ENCODE measurements around the gene SLC37A1.

The SLC37A1 gene

GRCh38 chr21:42558368-42558767 lies 44.7 kb downstream of the SLC37A1 start:
- peaks cover 10% of the 10 kb centered on the region for H3K36me3 Mint-ChIP-seq (ENCODE audit: low read depth)

GRCh38 chr21:42558846-42559245 lies 45.2 kb downstream of the SLC37A1 start:
- Mint-ChIP-seq H3K4me3 (no peak overlapping the region), H3K27me3 (ENCODE audit: low read depth) (no peaks in the 10 kb centered on the region), H3K27ac (no peak overlapping the region), H3K4me1 (ENCODE audit: low read depth) (peaks cover 2% of the 10 kb centered on the region), H3K36me3 (ENCODE audit: low read depth) (peaks cover 10% of the 10 kb centered on the region), H3K9me3 (no peaks in the 10 kb centered on the region)

More at GRCh38 chr21:42558368-42558767, 44.7 kb downstream of the SLC37A1 start:
- no peak overlapping the region for H3K27ac Mint-ChIP-seq
- no peaks in the 10 kb centered on the region for H3K27me3 Mint-ChIP-seq (ENCODE audit: low read depth)
- H3K4me3 Mint-ChIP-seq: no peak overlapping the region
- H3K9me3 Mint-ChIP-seq: no peaks in the 10 kb centered on the region
- peaks cover 2% of the 10 kb centered on the region for H3K4me1 Mint-ChIP-seq (ENCODE audit: low read depth)

- no peak overlapping the region for H3K27ac Mint-ChIP-seq
- no peaks in the 10 kb centered on the region for H3K27me3 Mint-ChIP-seq (ENCODE audit: low read depth)
- H3K9me3 Mint-ChIP-seq: no peaks in the 10 kb centered on the region
- H3K36me3 Mint-ChIP-seq (ENCODE audit: low read depth): peaks cover 6% of the 10 kb centered on the region
- peaks cover 2% of the 10 kb centered on the region for H3K4me1 Mint-ChIP-seq (ENCODE audit: low read depth)
- H3K4me3 Mint-ChIP-seq: no peak overlapping the region
These were observed 45.7 kb downstream of the SLC37A1 start for GRCh38 chr21:42559326-42559725.

GRCh38 chr21:42560517-42561179 lies 47.0 kb downstream of the SLC37A1 start:
- H3K27ac Mint-ChIP-seq: no peak overlapping the region
- no peaks in the 10 kb centered on the region for H3K27me3 Mint-ChIP-seq (ENCODE audit: low read depth)
- peaks cover 6% of the 10 kb centered on the region for H3K36me3 Mint-ChIP-seq (ENCODE audit: low read depth)
- H3K9me3 Mint-ChIP-seq: no peaks in the 10 kb centered on the region
- peaks cover 2% of the 10 kb centered on the region for H3K4me1 Mint-ChIP-seq (ENCODE audit: low read depth)
- no peak overlapping the region for H3K4me3 Mint-ChIP-seq

- no peaks in the 10 kb centered on the region for H3K9me3 Mint-ChIP-seq
- H3K27ac Mint-ChIP-seq: no peak overlapping the region
These were observed 48.4 kb downstream of the SLC37A1 start for GRCh38 chr21:42561762-42562650.

GRCh38 chr21:42562816-42563215 lies 49.2 kb downstream of the SLC37A1 start:
- Mint-ChIP-seq H3K27me3 (ENCODE audit: low read depth) (no peaks in the 10 kb centered on the region), H3K27ac (no peak overlapping the region), H3K36me3 (ENCODE audit: low read depth) (peaks cover 7% of the 10 kb centered on the region), H3K4me1 (ENCODE audit: low read depth) (peaks cover 2% of the 10 kb centered on the region), H3K4me3 (no peak overlapping the region), H3K9me3 (no peaks in the 10 kb centered on the region)

More at GRCh38 chr21:42561762-42562650, 48.4 kb downstream of the SLC37A1 start:
- Mint-ChIP-seq H3K4me3 (no peak overlapping the region), H3K27me3 (ENCODE audit: low read depth) (no peaks in the 10 kb centered on the region), H3K4me1 (ENCODE audit: low read depth) (peaks cover 2% of the 10 kb centered on the region), H3K36me3 (ENCODE audit: low read depth) (peaks cover 7% of the 10 kb centered on the region)

- Mint-ChIP-seq H3K4me3 (no peak overlapping the region), H3K4me1 (ENCODE audit: low read depth) (peaks cover 2% of the 10 kb centered on the region), H3K27me3 (ENCODE audit: low read depth) (no peaks in the 10 kb centered on the region), H3K36me3 (ENCODE audit: low read depth) (peaks cover 7% of the 10 kb centered on the region), H3K9me3 (no peaks in the 10 kb centered on the region), H3K27ac (no peak overlapping the region)
These were observed 49.6 kb downstream of the SLC37A1 start for GRCh38 chr21:42563261-42563660.

GRCh38 chr21:42563686-42564085 lies 50.0 kb downstream of the SLC37A1 start:
- peaks cover 7% of the 10 kb centered on the region for H3K36me3 Mint-ChIP-seq (ENCODE audit: low read depth)
- H3K9me3 Mint-ChIP-seq: no peaks in the 10 kb centered on the region
- H3K27me3 Mint-ChIP-seq (ENCODE audit: low read depth): no peaks in the 10 kb centered on the region
- no peak overlapping the region for H3K4me3 Mint-ChIP-seq
- H3K27ac Mint-ChIP-seq: no peak overlapping the region
- peaks cover 2% of the 10 kb centered on the region for H3K4me1 Mint-ChIP-seq (ENCODE audit: low read depth)

- Mint-ChIP-seq H3K4me1 (ENCODE audit: low read depth) (peaks cover 2% of the 10 kb centered on the region), H3K36me3 (ENCODE audit: low read depth) (peaks cover 7% of the 10 kb centered on the region), H3K27ac (no peak overlapping the region), H3K27me3 (ENCODE audit: low read depth) (no peaks in the 10 kb centered on the region), H3K9me3 (no peaks in the 10 kb centered on the region), H3K4me3 (no peak overlapping the region)
These were observed 50.9 kb downstream of the SLC37A1 start for GRCh38 chr21:42564561-42564971.

- peaks cover 2% of the 10 kb centered on the region for H3K4me1 Mint-ChIP-seq (ENCODE audit: low read depth)
- no peak overlapping the region for H3K27ac Mint-ChIP-seq
- peaks cover 5% of the 10 kb centered on the region for H3K36me3 Mint-ChIP-seq (ENCODE audit: low read depth)
- no peaks in the 10 kb centered on the region for H3K27me3 Mint-ChIP-seq (ENCODE audit: low read depth)
- no peaks in the 10 kb centered on the region for H3K9me3 Mint-ChIP-seq
- H3K4me3 Mint-ChIP-seq: no peak overlapping the region
These were observed 51.7 kb downstream of the SLC37A1 start for GRCh38 chr21:42565206-42565810.

GRCh38 chr21:42565886-42566523 lies 52.4 kb downstream of the SLC37A1 start:
- Mint-ChIP-seq H3K4me3 (no peak overlapping the region), H3K36me3 (ENCODE audit: low read depth) (peaks cover 5% of the 10 kb centered on the region), H3K27me3 (ENCODE audit: low read depth) (no peaks in the 10 kb centered on the region), H3K4me1 (ENCODE audit: low read depth) (peaks cover 2% of the 10 kb centered on the region), H3K27ac (no peak overlapping the region), H3K9me3 (no peaks in the 10 kb centered on the region)

GRCh38 chr21:42566524-42567213 lies 53.0 kb downstream of the SLC37A1 start:
- Mint-ChIP-seq H3K9me3 (no peaks in the 10 kb centered on the region), H3K27me3 (ENCODE audit: low read depth) (no peaks in the 10 kb centered on the region), H3K36me3 (ENCODE audit: low read depth) (peaks cover 5% of the 10 kb centered on the region), H3K27ac (no peak overlapping the region), H3K4me1 (ENCODE audit: low read depth) (peaks cover 2% of the 10 kb centered on the region), H3K4me3 (no peak overlapping the region)

GRCh38 chr21:42567214-42567555 lies 53.5 kb downstream of the SLC37A1 start:
- H3K4me1 Mint-ChIP-seq (ENCODE audit: low read depth): no peaks in the 10 kb centered on the region
- H3K4me3 Mint-ChIP-seq: no peak overlapping the region
- no peaks in the 10 kb centered on the region for H3K9me3 Mint-ChIP-seq
- no peak overlapping the region for H3K27ac Mint-ChIP-seq
- H3K27me3 Mint-ChIP-seq (ENCODE audit: low read depth): no peaks in the 10 kb centered on the region
- peaks cover 2% of the 10 kb centered on the region for H3K36me3 Mint-ChIP-seq (ENCODE audit: low read depth)

- Mint-ChIP-seq H3K27me3 (ENCODE audit: low read depth) (no peaks in the 10 kb centered on the region), H3K36me3 (ENCODE audit: low read depth) (peaks cover 2% of the 10 kb centered on the region), H3K4me1 (ENCODE audit: low read depth) (no peaks in the 10 kb centered on the region), H3K27ac (no peak overlapping the region), H3K4me3 (no peak overlapping the region), H3K9me3 (no peaks in the 10 kb centered on the region)
These were observed 54.2 kb downstream of the SLC37A1 start for GRCh38 chr21:42567861-42568260.

All from T-helper 1 cell treated with Interleukin-12 subunit alpha and Interleukin-12 subunit beta and Interleukin-4 antibody, amounts not matched to agents 30 μg/mL and 1 μg/mL, for 36 hours (primary cell).